Measurements from ENCODE around the gene MIPOL1.

GRCh38 chr14:37601865-37602264, 404.1 kb downstream of the MIPOL1 start:
- TF ChIP-seq CTCF (conservative IDR thresholded peaks at IDR 0.05; ENCODE audit: low read depth, low read length) (no peak), RAD21 (IDR thresholded peaks at IDR 0.05; ENCODE audit: low read length) (no peak), NFE2L2 (IDR thresholded peaks at IDR 0.05; ENCODE audit: low read depth, low read length) (no peak), USF2 (IDR thresholded peaks at IDR 0.05; ENCODE audit: low read depth, low read length) (no peak), MAZ (IDR thresholded peaks at IDR 0.05; ENCODE audit: borderline replicate concordance, low read depth, low read length) (no peak), MXI1 (IDR thresholded peaks at IDR 0.05; ENCODE audit: borderline replicate concordance, low read depth, low read length) (no peak), MAFK (IDR thresholded peaks at IDR 0.05; ENCODE audit: low read depth, low read length) (no peak), FOS (IDR thresholded peaks at IDR 0.05; ENCODE audit: low read depth, low read length) (no peak), POLR2A (IDR thresholded peaks at IDR 0.05; ENCODE audit: low read depth, low read length) (no peak), RCOR1 (IDR thresholded peaks at IDR 0.05; ENCODE audit: insufficient replicate concordance, low read length) (no peak), CEBPB (IDR thresholded peaks at IDR 0.05; ENCODE audit: low read depth, low read length) (no peak), RFX5 (IDR thresholded peaks at IDR 0.05; ENCODE audit: low read depth, low read length) (no peak)
- TF ChIP-seq, protein P1, sequence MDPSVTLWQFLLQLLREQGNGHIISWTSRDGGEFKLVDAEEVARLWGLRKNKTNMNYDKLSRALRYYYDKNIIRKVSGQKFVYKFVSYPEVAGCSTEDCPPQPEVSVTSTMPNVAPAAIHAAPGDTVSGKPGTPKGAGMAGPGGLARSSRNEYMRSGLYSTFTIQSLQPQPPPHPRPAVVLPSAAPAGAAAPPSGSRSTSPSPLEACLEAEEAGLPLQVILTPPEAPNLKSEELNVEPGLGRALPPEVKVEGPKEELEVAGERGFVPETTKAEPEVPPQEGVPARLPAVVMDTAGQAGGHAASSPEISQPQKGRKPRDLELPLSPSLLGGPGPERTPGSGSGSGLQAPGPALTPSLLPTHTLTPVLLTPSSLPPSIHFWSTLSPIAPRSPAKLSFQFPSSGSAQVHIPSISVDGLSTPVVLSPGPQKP (IDR thresholded peaks at IDR 0.05; ENCODE audit: borderline replicate concordance, low read depth, low read length) = no peak
